GM03348 (cell line): ENCODE measurements around the gene ASPSCR1.
"Not testable (repeated sequence)": the region's sequence is repeated elsewhere in the genome, so short reads cannot be mapped to it uniquely, and the experiment has no call there.

Experiments used
- DNase-seq: peaks from one replicate; pipeline ENCODE4 v3.0.0; 2012; ENCODE audit warnings: low spot score

The ASPSCR1 gene

GRCh38 chr17:81941484-81942166 lies 35.8 kb upstream of the ASPSCR1 start:
- DNase-seq, result no peak

GRCh38 chr17:81942167-81942553 lies 35.3 kb upstream of the ASPSCR1 start:
- DNase-seq, result no peak

- DNase-seq, result no peak
Observed at GRCh38 chr17:81944858-81945257, 32.6 kb upstream of the ASPSCR1 start.

- no peak for DNase-seq
Observed at GRCh38 chr17:81947189-81947588, 30.2 kb upstream of the ASPSCR1 start, which contains the start of gene MYADML2. MYADML2 (minus strand) TSS chr17:81947233; CDS start chr17:81941741, 5,492 bp downstream.

GRCh38 chr17:81948635-81949378 lies 28.6 kb upstream of the ASPSCR1 start:
- no peak for DNase-seq

- DNase-seq, result no peak
Observed at GRCh38 chr17:81950501-81950900, 26.9 kb upstream of the ASPSCR1 start.

- no peak for DNase-seq
Observed at GRCh38 chr17:81951785-81952684, 25.4 kb upstream of the ASPSCR1 start.

GRCh38 chr17:81952792-81953228 lies 24.6 kb upstream of the ASPSCR1 start:
- DNase-seq, result no peak

GRCh38 chr17:81953443-81953842 lies 24.0 kb upstream of the ASPSCR1 start:
- not testable (repeated sequence) for DNase-seq

GRCh38 chr17:81954131-81955057 lies 23.0 kb upstream of the ASPSCR1 start:
- no peak for DNase-seq

GRCh38 chr17:81955058-81955681 lies 22.3 kb upstream of the ASPSCR1 start:
- no peak for DNase-seq

GRCh38 chr17:81955756-81956544 lies 21.5 kb upstream of the ASPSCR1 start:
- no peak for DNase-seq

GRCh38 chr17:81956607-81957589 lies 20.5 kb upstream of the ASPSCR1 start:
- no peak for DNase-seq

GRCh38 chr17:81957691-81958432 lies 19.6 kb upstream of the ASPSCR1 start:
- no peak for DNase-seq

- DNase-seq, result no peak
Observed at GRCh38 chr17:81958633-81959342, 18.6 kb upstream of the ASPSCR1 start.

- DNase-seq, result peak; percentile 89
Observed at GRCh38 chr17:81959362-81960129, 17.9 kb upstream of the ASPSCR1 start.
